Measurements from ENCODE around the gene RAD51B. TPM values are rescaled to one million over a fixed set of nuclear protein-coding genes. Genes with fewer than 3 reads are reported as not detected.
"Not testable (repeated sequence)": the region's sequence is repeated elsewhere in the genome, so short reads cannot be mapped to it uniquely, and the experiment has no call there.

The RAD51B gene
- total RNA-seq, 6 experiments from 2014 or later, result 2.7 to 5.8 (median 4.3) TPM

GRCh38 chr14:68182492-68182891 lies 362.9 kb downstream of the RAD51B start:
- WGBS (ENCODE audit: insufficient coverage, low coverage, low lambda C conversion rate, missing lambda C conversion rate), result 61% methylated on average over 5 of the region's 5 CpGs
- TF ChIP-seq CTCF (IDR thresholded peaks at IDR 0.05) (no peak), POLR2A (IDR thresholded peaks at IDR 0.05) (no peak)
- H3K4me1 ChIP-seq, result peaks cover 0 to 8% (median 0%) of the 10 kb centered on the region in 4 donors
- no peak for DNase-seq
- H3K9me3 ChIP-seq, result no peaks in the 10 kb centered on the region
- no peak overlapping the region for H3K27ac ChIP-seq
- ATAC-seq, result peak in 1 of 4 donors; percentile 22
- no peaks in the 10 kb centered on the region for H3K36me3 ChIP-seq
- intact Hi-C loops (cut with DNase I), result no loop called here
- H3K27me3 ChIP-seq, result no peaks in the 10 kb centered on the region
- no peak overlapping the region for H3K4me3 ChIP-seq

DNA sequence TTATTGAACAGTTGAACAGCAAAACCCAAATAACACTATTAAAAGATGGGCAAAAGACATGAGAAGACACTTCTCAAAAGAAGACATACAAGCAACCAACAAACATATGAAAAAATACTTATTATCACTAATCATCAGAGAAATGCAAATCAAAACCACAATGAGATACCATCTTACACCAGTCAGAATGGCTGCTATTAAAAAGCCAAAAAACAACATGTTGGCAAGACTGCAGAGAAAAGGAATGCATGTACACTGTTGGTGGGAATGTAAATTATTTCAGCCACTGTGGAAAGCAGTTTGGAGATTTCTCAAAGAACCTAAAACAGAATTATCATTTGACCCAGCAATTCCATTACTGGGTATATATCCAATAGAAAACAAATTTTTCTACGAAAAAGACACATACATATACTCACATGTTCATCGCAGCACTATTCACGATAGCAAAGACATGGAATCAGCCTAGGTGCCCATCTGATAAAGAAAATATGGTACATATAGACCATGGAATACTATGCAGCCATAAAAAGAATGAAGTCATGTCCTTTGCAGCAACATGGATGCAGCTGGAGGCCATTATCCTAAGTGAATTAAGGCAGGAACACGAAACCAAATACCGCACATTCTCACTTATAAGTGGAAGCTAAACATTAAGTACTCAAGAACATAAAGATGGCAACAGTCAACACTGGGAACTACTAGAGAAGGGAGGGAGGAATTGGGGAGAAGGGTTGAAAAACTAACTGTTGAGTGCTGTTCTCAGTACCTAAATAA lies 367.1 kb downstream of the RAD51B start:
- ATAC-seq; H3K27ac ChIP-seq; intact Hi-C loops (cut with DNase I); H3K4me3 ChIP-seq; H3K9me3 ChIP-seq; DNase-seq; H3K36me3 ChIP-seq; H3K27me3 ChIP-seq: not testable (repeated sequence)
- 99% methylated on average over 5 of the region's 5 CpGs for WGBS (ENCODE audit: insufficient coverage, low coverage, low lambda C conversion rate, missing lambda C conversion rate)
- H3K4me1 ChIP-seq, result peaks cover 0 to 33% (median 10%) of the 10 kb centered on the region in 4 donors

DNA sequence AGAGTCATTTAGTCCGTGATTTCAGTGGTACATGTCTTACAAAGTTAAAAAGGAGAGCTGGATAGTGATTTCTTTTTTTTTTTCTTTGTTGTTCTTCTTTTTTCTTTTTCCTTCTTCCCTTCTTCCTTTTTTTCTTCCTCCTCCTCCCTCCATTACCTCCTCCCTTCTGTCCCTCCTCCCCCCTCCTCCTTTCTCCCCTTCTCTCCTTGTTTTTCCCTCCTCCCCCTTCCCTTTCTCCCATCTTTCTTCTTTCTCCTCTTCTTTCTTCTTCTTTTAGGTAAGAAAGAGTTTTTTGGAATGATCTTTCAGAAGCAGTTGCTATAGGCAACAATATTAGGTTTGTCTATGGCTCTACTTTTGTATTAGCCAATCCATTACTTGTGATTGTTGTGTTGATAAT lies 368.6 kb downstream of the RAD51B start:
- no peaks in the 10 kb centered on the region for H3K9me3 ChIP-seq
- no peaks in the 10 kb centered on the region for H3K36me3 ChIP-seq
- H3K27ac ChIP-seq, result no peak overlapping the region
- H3K4me1 ChIP-seq, result peaks cover 0 to 46% (median 12%) of the 10 kb centered on the region in 4 donors
- TF ChIP-seq CTCF (IDR thresholded peaks at IDR 0.05) (no peak), POLR2A (IDR thresholded peaks at IDR 0.05) (no peak)
- 88% methylated on average over 1 of the region's 1 CpG for WGBS (ENCODE audit: insufficient coverage, low coverage, low lambda C conversion rate, missing lambda C conversion rate)
- intact Hi-C loops (cut with DNase I), result no loop called here
- H3K27me3 ChIP-seq, result no peaks in the 10 kb centered on the region
- no peak for ATAC-seq
- no peak for DNase-seq
- no peak overlapping the region for H3K4me3 ChIP-seq

DNA sequence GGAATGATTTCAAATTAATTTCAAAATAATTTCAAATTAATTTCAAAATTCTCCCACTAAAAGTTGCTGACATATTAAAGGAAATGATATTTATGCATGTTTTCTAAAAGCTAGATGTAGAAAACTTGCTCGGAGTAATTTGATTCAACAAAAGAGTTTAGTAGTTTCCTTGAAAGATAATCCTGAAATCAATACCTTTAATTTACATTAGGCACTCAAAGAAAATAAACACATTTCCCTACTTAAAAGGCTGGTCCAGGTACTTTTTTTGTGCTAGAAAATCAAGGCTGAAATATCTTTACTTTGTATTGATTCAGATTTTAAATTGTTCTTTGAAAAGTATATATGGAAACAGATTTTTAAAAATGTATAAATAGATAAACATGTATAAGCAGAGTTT lies 370.5 kb downstream of the RAD51B start:
- ATAC-seq (no peak), DNase-seq (no peak)
- 47% methylated on average over 1 of the region's 1 CpG for WGBS (ENCODE audit: insufficient coverage, low coverage, low lambda C conversion rate, missing lambda C conversion rate)
- Histone ChIP-seq H3K9me3 (no peaks in the 10 kb centered on the region), H3K36me3 (no peaks in the 10 kb centered on the region), H3K4me3 (no peak overlapping the region), H3K27ac (no peak overlapping the region), H3K4me1 (peaks cover 0 to 64% (median 17%) of the 10 kb centered on the region in 4 donors), H3K27me3 (no peaks in the 10 kb centered on the region)
- intact Hi-C loops (cut with DNase I), result loop anchor here in 1 of 2 donors (10.0 kb wide), 1 partner anchor 55 kb away; no protein-coding TSS in a partner anchor
- TF ChIP-seq CTCF (IDR thresholded peaks at IDR 0.05), result no peak
- TF ChIP-seq POLR2A (IDR thresholded peaks at IDR 0.05), result no peak

DNA sequence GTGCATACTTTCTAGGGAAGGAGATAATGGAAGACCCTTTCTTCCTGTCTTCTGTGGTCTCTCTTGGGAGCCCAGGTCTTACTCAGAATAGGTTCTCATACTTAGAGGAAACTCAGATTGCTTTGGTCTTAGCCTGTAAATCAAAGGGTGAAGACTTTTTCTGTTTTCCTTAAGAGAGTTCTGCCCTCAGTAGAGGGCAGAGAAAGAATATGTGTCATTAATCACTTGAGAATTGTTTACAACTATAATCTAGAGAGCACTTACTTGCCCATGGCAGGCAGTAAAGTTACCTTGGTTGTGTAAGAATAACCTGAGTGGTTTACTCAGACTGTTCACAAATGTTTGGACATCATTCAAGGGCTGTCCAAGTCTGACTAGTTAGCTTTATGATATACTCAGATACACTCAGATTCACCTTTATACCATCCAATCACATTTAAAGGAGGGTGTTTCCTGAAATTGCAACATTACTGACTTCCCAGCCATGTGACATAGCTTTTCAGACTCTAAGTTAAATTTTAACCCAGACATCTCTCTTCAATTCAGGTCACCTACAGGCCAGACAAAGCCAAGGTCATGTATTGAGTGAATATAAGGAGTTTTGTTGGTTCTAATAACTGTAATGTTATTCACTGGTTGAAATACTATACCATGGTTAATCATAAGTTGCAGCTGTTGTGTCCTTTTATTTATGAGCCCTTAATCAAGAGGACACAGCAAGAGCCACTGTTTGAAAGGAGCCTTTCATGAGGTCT lies 372.2 kb downstream of the RAD51B start:
- Histone ChIP-seq H3K4me1 (peaks cover 0 to 66% (median 18%) of the 10 kb centered on the region in 4 donors), H3K27me3 (no peaks in the 10 kb centered on the region), H3K9me3 (no peaks in the 10 kb centered on the region), H3K36me3 (no peaks in the 10 kb centered on the region), H3K4me3 (no peak overlapping the region), H3K27ac (peak overlapping the region; percentile 53 to 80 (median 60))
- DNase-seq (peak in 1 of 3 donors; percentile 50), ATAC-seq (peak; percentile 84 to 95 (median 91))
- peak in 1 of 4 donors; percentile 9 for TF ChIP-seq CTCF (IDR thresholded peaks at IDR 0.05)
- no peak for TF ChIP-seq POLR2A (IDR thresholded peaks at IDR 0.05)
- intact Hi-C loops (cut with DNase I), result loop anchor here in 1 of 2 donors (10.0 kb wide), 1 partner anchor 53 kb away; no protein-coding TSS in a partner anchor
